Transverse colon (tissue), 4 donors: ENCODE results near the gene NUP205. TPM values are rescaled to one million over a fixed set of nuclear protein-coding genes. Genes with fewer than 3 reads are reported as not detected.

Experiments
- DNase-seq: peaks from one replicate; pipeline ENCODE4 v3.0.0-alpha.2; 2019
- H3K27ac ChIP-seq, 4 donors: fragments of 200-600 bp; sonication (generic); 2 replicates each; pipeline ENCODE4 v1.5.1; 2016 to 2018; ENCODE audit warnings: inconsistent platforms in 4 of 4
- H3K27me3 ChIP-seq: fragments of 200-600 bp; sonication (generic); 2 replicates; pipeline ENCODE4 v1.5.1; 2017; ENCODE audit warnings: inconsistent platforms
- H3K36me3 ChIP-seq, 4 donors: fragments of 200-600 bp; sonication (generic); 2 replicates each; pipeline ENCODE4 v1.5.1; 2017 to 2019; ENCODE audit warnings: inconsistent platforms in 4 of 4
- H3K4me1 ChIP-seq, 4 donors: fragments of 200-600 bp; sonication (generic); 2 replicates each; pipeline ENCODE4 v1.5.1; 2017 to 2020; ENCODE audit warnings: inconsistent platforms in 4 of 4
- H3K4me3 ChIP-seq, 4 donors: fragments of 200-600 bp; sonication (generic); 1 replicate in 1 of 4; 2 replicates in 3 of 4; pipeline versions ENCODE4 v1.5.1 to v1.6.1; 2017 to 2019; ENCODE audit warnings: inconsistent platforms in 4 of 4
- H3K9me3 ChIP-seq, 2 donors: fragments of 200-600 bp; sonication (generic); 2 replicates each; pipeline ENCODE4 v1.5.1; 2017 to 2019; ENCODE audit warnings: inconsistent platforms in 2 of 2
- EP300 ChIP-seq: sonication (generic); formaldehyde crosslinking; IDR thresholded peaks from one replicate; pipeline ENCODE4 v1.6.1; 2017; ENCODE audit warnings: antibody characterized with exemption, low read depth
- POLR2A ChIP-seq: fragments of 450-650 bp; IDR thresholded peaks from one replicate; pipeline ENCODE4 v1.6.1; 2016; ENCODE audit warnings: antibody characterized with exemption, mild to moderate bottlenecking, moderate library complexity
- POLR2AphosphoS5 ChIP-seq, 3 donors: sonication (generic); formaldehyde crosslinking; IDR thresholded peaks; one replicate each; pipeline ENCODE4 v1.6.1; 2016; ENCODE audit warnings: antibody characterized with exemption in 3 of 3
- WGBS, 2 donors: methylation state at CpG; one replicate each; pipeline ENCODE4 v1.1.5; 2018; ENCODE audit warnings: low coverage in 1 of 2; 5-methylcytosine and 5-hydroxymethylcytosine counted together
- in situ Hi-C, 4 donors: fragments of 200-750 bp; cut with MboI; loops; one replicate each; pipeline versions ENCODE4 v1.15.0 to v1.15.1; 2017; ENCODE audit warnings: low sequenced_read_pairs in 3 of 4, low pct_ligation_motif_present in 1 of 4, low pct_unique_long_range_greater_than_20kb in 1 of 4
- intact Hi-C: fragments of 100-400 bp; cut with DNase I; formaldehyde crosslinking; loops from one replicate; pipeline ENCODE4 v1.15.1; 2023; ENCODE audit warnings: low total_unique reads
- total RNA-seq, 4 donors: library from RNA; depleted of rRNA; stranded (reverse); fragments of >200 nt; gene quantifications; one replicate each; pipeline ENCODE4 v1.1.0, GENCODE V29; 2016
- TF ChIP-seq, protein P1 (sequence below), 5 experiments: fragments of 200-600 bp in 3 of 5; fragments of 450-650 bp in 2 of 5; sonication (generic) in 3 of 5; IDR thresholded peaks; 1 replicate in 2 of 5; 2 replicates in 3 of 5; pipeline ENCODE4 v1.5.1; 2016 to 2017; ENCODE audit warnings: antibody characterized with exemption in 5 of 5, inconsistent platforms in 3 of 5, mild to moderate bottlenecking in 2 of 5, moderate library complexity in 1 of 5

The NUP205 gene
- total RNA-seq, 4 donors from 2014 or later, result 23.2 to 84.5 (median 25.2) TPM

DNA sequence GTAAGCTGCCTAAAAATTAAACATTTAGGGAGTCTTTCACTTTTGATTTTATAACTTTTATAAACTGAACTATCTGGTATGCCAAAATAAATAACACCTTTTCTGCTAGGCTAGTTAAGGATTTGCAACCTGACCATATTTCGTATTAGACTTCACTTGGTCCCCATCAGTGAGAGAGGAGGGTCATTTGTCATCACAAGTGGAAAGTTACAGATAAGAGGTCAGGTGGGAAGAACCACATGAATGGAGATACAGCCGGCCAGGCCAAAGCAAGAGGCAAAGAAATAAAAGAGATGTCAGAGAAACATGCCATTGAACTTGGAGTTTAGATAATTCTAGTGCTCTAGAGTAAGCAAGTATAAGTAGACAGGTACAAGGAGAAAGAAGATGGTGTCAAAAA is 60.1 kb downstream of the NUP205 start:
- no peaks in the 10 kb centered on the region for H3K9me3 ChIP-seq
- 61 to 90% methylated on average over 2 of the region's 2 CpGs for WGBS, 2 donors
- H3K36me3 ChIP-seq, result peaks cover 0 to 42% (median 13%) of the 10 kb centered on the region in 4 donors
- DNase-seq, result no peak
- no peak overlapping the region for H3K27ac ChIP-seq
- TF ChIP-seq POLR2A, result no peak
- TF ChIP-seq POLR2AphosphoS5 (IDR thresholded peaks at IDR 0.05), result no peak
- TF ChIP-seq, protein P1, sequence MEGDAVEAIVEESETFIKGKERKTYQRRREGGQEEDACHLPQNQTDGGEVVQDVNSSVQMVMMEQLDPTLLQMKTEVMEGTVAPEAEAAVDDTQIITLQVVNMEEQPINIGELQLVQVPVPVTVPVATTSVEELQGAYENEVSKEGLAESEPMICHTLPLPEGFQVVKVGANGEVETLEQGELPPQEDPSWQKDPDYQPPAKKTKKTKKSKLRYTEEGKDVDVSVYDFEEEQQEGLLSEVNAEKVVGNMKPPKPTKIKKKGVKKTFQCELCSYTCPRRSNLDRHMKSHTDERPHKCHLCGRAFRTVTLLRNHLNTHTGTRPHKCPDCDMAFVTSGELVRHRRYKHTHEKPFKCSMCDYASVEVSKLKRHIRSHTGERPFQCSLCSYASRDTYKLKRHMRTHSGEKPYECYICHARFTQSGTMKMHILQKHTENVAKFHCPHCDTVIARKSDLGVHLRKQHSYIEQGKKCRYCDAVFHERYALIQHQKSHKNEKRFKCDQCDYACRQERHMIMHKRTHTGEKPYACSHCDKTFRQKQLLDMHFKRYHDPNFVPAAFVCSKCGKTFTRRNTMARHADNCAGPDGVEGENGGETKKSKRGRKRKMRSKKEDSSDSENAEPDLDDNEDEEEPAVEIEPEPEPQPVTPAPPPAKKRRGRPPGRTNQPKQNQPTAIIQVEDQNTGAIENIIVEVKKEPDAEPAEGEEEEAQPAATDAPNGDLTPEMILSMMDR (IDR thresholded peaks at IDR 0.05), result no peak
- TF ChIP-seq EP300, result no peak
- H3K4me1 ChIP-seq, result no peaks in the 10 kb centered on the region
- H3K4me3 ChIP-seq, result no peak overlapping the region
- in situ Hi-C loops, result no loop called here
- intact Hi-C loops, result no loop called here
- no peaks in the 10 kb centered on the region for H3K27me3 ChIP-seq

DNA sequence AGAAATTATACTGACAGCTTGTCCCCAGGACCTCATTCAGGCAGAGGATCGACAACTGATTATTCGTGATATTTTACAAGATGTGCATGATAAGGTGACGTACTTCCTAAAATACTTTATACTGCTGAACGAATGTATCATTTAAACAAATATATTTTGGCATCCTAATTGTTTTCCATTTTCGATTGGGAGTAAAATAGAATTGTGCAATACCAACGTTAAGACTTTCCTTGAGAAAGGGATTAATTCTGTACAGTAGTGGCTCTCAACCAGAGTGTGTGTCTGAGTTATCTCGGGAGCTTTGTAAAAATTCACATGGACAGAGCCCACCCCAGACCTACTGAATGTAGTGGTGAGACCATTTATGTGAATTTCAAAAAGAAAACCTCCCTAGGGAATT is 60.8 kb downstream of the NUP205 start:
- in situ Hi-C loops, result no loop called here
- WGBS, 2 donors, result 83 to 85% methylated on average over 7 of the region's 7 CpGs
- peaks cover 0 to 44% (median 13%) of the 10 kb centered on the region in 4 donors for H3K36me3 ChIP-seq
- no peaks in the 10 kb centered on the region for H3K27me3 ChIP-seq
- H3K27ac ChIP-seq, result no peak overlapping the region
- intact Hi-C loops, result no loop called here
- no peaks in the 10 kb centered on the region for H3K4me1 ChIP-seq
- DNase-seq, result no peak
- H3K4me3 ChIP-seq, result no peak overlapping the region
- no peaks in the 10 kb centered on the region for H3K9me3 ChIP-seq
- no peak for TF ChIP-seq POLR2A
- no peak for TF ChIP-seq POLR2AphosphoS5 (IDR thresholded peaks at IDR 0.05)
- no peak for TF ChIP-seq EP300
- TF ChIP-seq, protein P1 (IDR thresholded peaks at IDR 0.05), result no peak

DNA sequence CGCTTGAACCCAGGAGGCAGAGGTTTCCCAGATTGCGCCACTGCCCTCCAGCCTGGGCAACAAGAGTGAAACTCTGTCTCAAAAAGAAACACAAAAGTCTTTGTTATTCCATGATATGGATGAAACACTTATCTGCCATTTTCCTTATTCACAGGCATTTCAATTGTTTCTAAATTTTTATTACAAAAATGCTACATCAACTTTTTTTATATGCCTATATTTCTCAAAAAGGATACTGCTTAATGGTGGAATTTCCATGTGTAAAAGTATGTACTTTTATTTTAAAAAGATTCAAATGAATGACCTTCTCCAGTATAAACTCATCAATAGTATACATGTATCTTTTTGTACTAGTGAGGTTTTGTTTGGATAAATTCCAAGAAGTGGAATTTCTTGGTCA is 62.7 kb downstream of the NUP205 start:
- no peak overlapping the region for H3K27ac ChIP-seq
- H3K36me3 ChIP-seq, result peaks cover 0 to 49% (median 17%) of the 10 kb centered on the region in 4 donors
- in situ Hi-C loops, result no loop called here
- H3K27me3 ChIP-seq, result no peaks in the 10 kb centered on the region
- TF ChIP-seq EP300 (no peak), POLR2AphosphoS5 (IDR thresholded peaks at IDR 0.05) (no peak), POLR2A (no peak)
- TF ChIP-seq, protein P1 (IDR thresholded peaks at IDR 0.05), result no peak
- no peak overlapping the region for H3K4me3 ChIP-seq
- DNase-seq, result no peak
- 90 to 96% methylated on average over 2 of the region's 2 CpGs for WGBS, 2 donors
- no peaks in the 10 kb centered on the region for H3K4me1 ChIP-seq
- intact Hi-C loops, result no loop called here
- H3K9me3 ChIP-seq, result no peaks in the 10 kb centered on the region

DNA sequence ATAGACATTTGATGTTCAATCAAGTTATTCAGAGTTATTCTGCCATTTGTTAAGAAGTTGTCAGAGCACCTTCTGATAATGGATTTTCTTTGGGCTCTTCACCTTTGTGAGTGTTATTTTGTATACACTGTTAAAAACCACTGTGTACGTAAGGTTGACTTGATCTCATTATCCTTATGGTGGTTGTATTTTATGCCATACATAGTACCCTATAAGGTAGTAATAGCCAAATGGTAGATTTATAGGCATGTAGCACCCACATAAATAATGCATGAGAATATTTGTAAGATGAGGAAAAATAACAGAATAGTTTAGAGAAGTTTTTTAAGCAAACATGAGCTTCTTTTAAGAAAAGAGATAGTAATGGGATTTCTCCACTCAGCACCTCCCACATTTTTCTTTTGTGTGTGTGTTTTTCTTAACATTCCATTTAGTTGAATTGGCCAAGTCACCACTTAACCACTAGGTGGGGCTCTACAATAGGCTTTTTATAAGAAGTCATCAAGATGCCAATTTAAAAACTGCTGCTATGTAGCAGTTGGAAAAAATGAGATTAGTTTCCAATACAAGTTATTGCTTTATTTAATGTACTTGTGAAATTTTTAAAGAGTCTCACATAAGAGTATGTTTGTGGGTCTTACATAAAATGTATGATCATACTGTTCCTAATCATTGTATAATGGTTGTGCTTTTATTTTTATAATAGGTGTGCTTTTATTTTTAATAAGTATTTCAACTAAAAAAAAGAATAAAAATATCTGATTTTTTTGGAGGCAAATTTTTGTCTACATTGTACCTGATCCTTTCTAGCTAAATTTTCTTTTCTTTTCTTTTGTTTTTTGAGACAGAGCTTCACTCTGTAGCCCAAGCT is 63.5 kb downstream of the NUP205 start:
- DNase-seq, result peak; percentile 13
- Histone ChIP-seq H3K36me3 (peaks cover 0 to 52% (median 17%) of the 10 kb centered on the region in 4 donors), H3K4me1 (no peaks in the 10 kb centered on the region), H3K9me3 (no peaks in the 10 kb centered on the region), H3K27me3 (no peaks in the 10 kb centered on the region), H3K4me3 (no peak overlapping the region), H3K27ac (no peak overlapping the region)
- in situ Hi-C loops (no loop called here), intact Hi-C loops (no loop called here)
- TF ChIP-seq, protein P1 (IDR thresholded peaks at IDR 0.05), result peak; percentile 54 to 87 (median 84)
- TF ChIP-seq POLR2A, result no peak
- no peak for TF ChIP-seq EP300
- WGBS, 2 donors, result 58 to 100% methylated on average over 1 of the region's 1 CpG
